ENCODE measurements around the gene GSK3B. TPM values are rescaled to one million over a fixed set of nuclear protein-coding genes. Genes with fewer than 3 reads are reported as not detected.

Gene GSK3B
- total RNA-seq, 1 experiment from 2014 or later = 56.5 TPM

DNA sequence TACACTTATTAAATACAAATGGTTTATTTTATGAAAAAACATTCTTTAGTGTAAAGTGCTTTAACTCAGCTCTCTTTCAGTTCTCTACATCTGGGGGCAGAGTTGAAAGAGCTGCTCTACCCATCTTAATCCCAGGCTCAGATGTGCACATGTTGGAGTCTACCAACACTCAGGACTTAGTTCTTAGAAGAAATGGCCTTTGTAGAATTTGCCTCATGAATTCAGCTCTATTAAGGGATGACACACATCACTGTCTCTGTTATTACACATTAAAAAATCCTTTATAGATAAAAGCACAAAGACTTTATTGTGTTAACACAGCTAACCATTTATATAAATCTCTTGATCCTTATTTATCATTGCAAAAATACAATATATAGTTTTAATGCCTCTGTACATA, 31.7 kb upstream of the GSK3B start:
- no peak overlapping the region for H3K23ac ChIP-seq (ENCODE audit: insufficient read length, low read depth, low read length)
- no peaks in the 10 kb centered on the region for H3K27me3 ChIP-seq (ENCODE audit: insufficient read depth, low read length)
- H3K79me1 ChIP-seq (ENCODE audit: insufficient read depth, low read depth, low read length, poor library complexity, severe bottlenecking) = no peaks in the 10 kb centered on the region
- no peak overlapping the region for H2AFZ ChIP-seq (ENCODE audit: low read length)
- H3K4ac ChIP-seq (ENCODE audit: low read depth, low read length) = no peak overlapping the region
- H3K27ac ChIP-seq (ENCODE audit: insufficient read length, low read depth, low read length) = no peak overlapping the region
- H2BK5ac ChIP-seq (ENCODE audit: insufficient read length, low read length) = no peak overlapping the region
- no peak overlapping the region for H2BK20ac ChIP-seq (ENCODE audit: low read depth, low read length, poor library complexity, severe bottlenecking)
- no peak for DNase-seq
- no peaks in the 10 kb centered on the region; a peak in 1 of 5 replicates for H3K9me3 Mint-ChIP-seq
- no peak overlapping the region for H4K5ac ChIP-seq (ENCODE audit: insufficient read length, low read depth, low read length)
- H3K4me1 Mint-ChIP-seq = peaks cover 7 to 9% of the 10 kb centered on the region in 2 experiments
- H3K4me1 ChIP-seq (ENCODE audit: insufficient read depth, low read length) = no peaks in the 10 kb centered on the region
- no peaks in the 10 kb centered on the region for H4K20me1 ChIP-seq (ENCODE audit: control insufficient read depth, insufficient read depth, insufficient read length)
- H3K9me3 ChIP-seq (ENCODE audit: control insufficient read depth, low read depth, low read length) = no peaks in the 10 kb centered on the region
- H3K4me3 Mint-ChIP-seq = no peak overlapping the region
- no peak overlapping the region for H3K18ac ChIP-seq (ENCODE audit: insufficient read length, low read depth, low read length)
- no peaks in the 10 kb centered on the region for H3K36me3 Mint-ChIP-seq (ENCODE audit: insufficient read depth in 1 of 3, low read depth in 3 of 3)
- H3K4me2 ChIP-seq (ENCODE audit: insufficient read depth, insufficient read length, low read length) = no peak overlapping the region
- no peak overlapping the region for H3T11ph ChIP-seq (ENCODE audit: low read length)
- no peaks in the 10 kb centered on the region for H3K23me2 ChIP-seq (ENCODE audit: insufficient read length, low read depth, low read length, poor library complexity, severe bottlenecking)
- no peak overlapping the region for H3K14ac ChIP-seq (ENCODE audit: insufficient read depth, low read length)
- no peak overlapping the region for H3K56ac ChIP-seq (ENCODE audit: insufficient read length, low read depth, low read length)
- no peak overlapping the region for H4K8ac ChIP-seq (replicated peaks; ENCODE audit: insufficient read length, low read depth, low read length)
- no peak overlapping the region for H2BK12ac ChIP-seq (ENCODE audit: insufficient read length, low read depth, low read length)
- TF ChIP-seq, protein P1, sequence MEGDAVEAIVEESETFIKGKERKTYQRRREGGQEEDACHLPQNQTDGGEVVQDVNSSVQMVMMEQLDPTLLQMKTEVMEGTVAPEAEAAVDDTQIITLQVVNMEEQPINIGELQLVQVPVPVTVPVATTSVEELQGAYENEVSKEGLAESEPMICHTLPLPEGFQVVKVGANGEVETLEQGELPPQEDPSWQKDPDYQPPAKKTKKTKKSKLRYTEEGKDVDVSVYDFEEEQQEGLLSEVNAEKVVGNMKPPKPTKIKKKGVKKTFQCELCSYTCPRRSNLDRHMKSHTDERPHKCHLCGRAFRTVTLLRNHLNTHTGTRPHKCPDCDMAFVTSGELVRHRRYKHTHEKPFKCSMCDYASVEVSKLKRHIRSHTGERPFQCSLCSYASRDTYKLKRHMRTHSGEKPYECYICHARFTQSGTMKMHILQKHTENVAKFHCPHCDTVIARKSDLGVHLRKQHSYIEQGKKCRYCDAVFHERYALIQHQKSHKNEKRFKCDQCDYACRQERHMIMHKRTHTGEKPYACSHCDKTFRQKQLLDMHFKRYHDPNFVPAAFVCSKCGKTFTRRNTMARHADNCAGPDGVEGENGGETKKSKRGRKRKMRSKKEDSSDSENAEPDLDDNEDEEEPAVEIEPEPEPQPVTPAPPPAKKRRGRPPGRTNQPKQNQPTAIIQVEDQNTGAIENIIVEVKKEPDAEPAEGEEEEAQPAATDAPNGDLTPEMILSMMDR (conservative IDR thresholded peaks at IDR 0.05) = no peak
- no peak overlapping the region for H3K9ac ChIP-seq (ENCODE audit: extremely low read depth, insufficient read length, low read length)
- no peak overlapping the region for H2BK15ac ChIP-seq (ENCODE audit: low read depth, low read length)
- no peak overlapping the region for H2BK120ac ChIP-seq (ENCODE audit: low read depth, low read length, poor library complexity, severe bottlenecking)
- no peaks in the 10 kb centered on the region for H3K27me3 Mint-ChIP-seq (ENCODE audit: low read depth)
- H3K79me2 ChIP-seq (ENCODE audit: insufficient read depth, low read length) = no peaks in the 10 kb centered on the region
- H2AK5ac ChIP-seq (ENCODE audit: insufficient read length, low read length) = no peak overlapping the region
- H4K91ac ChIP-seq (ENCODE audit: insufficient read length, low read depth, low read length) = no peak overlapping the region
- no peak overlapping the region for H3K27ac Mint-ChIP-seq
